PC-3 (cell line): ENCODE measurements around the gene INCENP. TPM values are rescaled to one million over a fixed set of nuclear protein-coding genes. Genes with fewer than 3 reads are reported as not detected.

Experiments
- ATAC-seq: fragments of 200-7000 bp; cut with Tn5 transposase; 2 replicates; pipeline ENCODE4 v1.9.1; 2020; ENCODE audit warnings: mild to moderate bottlenecking, moderate library complexity
- Bru-seq: library from RNA; stranded (reverse); fragments of 400-500 nt; gene quantifications from one replicate; lab custom pipeline; 2021; lab: Mats Ljungman, UMichigan
- BruChase-seq, 2 experiments: library from RNA; stranded (reverse); fragments of 400-500 nt; gene quantifications; one replicate each; lab custom pipeline; 2021; lab: Mats Ljungman, UMichigan
- BruUV-seq: library from RNA; stranded (reverse); fragments of 400-500 nt; replicated peaks from 2 replicates; lab custom pipeline; 2021; lab: Mats Ljungman, UMichigan
- CTCF ChIA-PET: fragments of 300-600 bp; sonication (Branson Sonifier 250); formaldehyde crosslinking; loops from one replicate; lab custom pipeline; 2022; ENCODE audit warnings: antibody characterized with exemption; lab: Charles Lee
- POLR2A ChIA-PET: fragments of 300-600 bp; sonication (Branson Sonifier 250); formaldehyde crosslinking; loops from one replicate; lab custom pipeline; 2022; ENCODE audit warnings: antibody characterized with exemption; ENCODE audit not compliant: unreplicated experiment; lab: Charles Lee
- DNase-seq: peaks from one replicate; pipeline ENCODE4 v3.0.0-alpha.2; 2015
- H2AFZ ChIP-seq: fragments of 300-600 bp; sonication (generic); 2 replicates; pipeline ENCODE4 v1.6.0; 2016; ENCODE audit warnings: antibody characterized with exemption, low read length
- H3F3A ChIP-seq: fragments of 300-600 bp; sonication (generic); one replicate; pipeline ENCODE4 v1.6.0; 2017; ENCODE audit warnings: antibody characterized with exemption, low read length, control low read depth, mild to moderate bottlenecking; ENCODE audit not compliant: unreplicated experiment
- H3K27ac ChIP-seq: fragments of 300-600 bp; sonication (generic); 2 replicates; pipeline ENCODE4 v1.5.1; 2016; ENCODE audit warnings: mild to moderate bottlenecking, low read length
- H3K27me3 ChIP-seq: fragments of 300-600 bp; sonication (generic); 2 replicates; pipeline ENCODE4 v1.6.1; 2016; ENCODE audit warnings: low read length, mixed read lengths
- H3K36me3 ChIP-seq: fragments of 300-600 bp; sonication (generic); 2 replicates; pipeline ENCODE4 v1.6.1; 2016; ENCODE audit warnings: low read depth, mixed run types, low read length, mixed read lengths
- H3K4me1 ChIP-seq: fragments of 300-600 bp; sonication (generic); 2 replicates; pipeline ENCODE4 v1.5.1; 2016; ENCODE audit warnings: low read length; ENCODE audit not compliant: insufficient read depth
- H3K4me2 ChIP-seq: fragments of 300-600 bp; sonication (generic); 2 replicates; pipeline ENCODE4 v1.6.0; 2016; ENCODE audit warnings: low read length
- H3K4me3 ChIP-seq: fragments of 300-600 bp; sonication (generic); 2 replicates; pipeline ENCODE4 v1.5.1; 2016; ENCODE audit warnings: mild to moderate bottlenecking, low read length, mixed read lengths
- H3K79me2 ChIP-seq: fragments of 300-600 bp; sonication (generic); 2 replicates; pipeline ENCODE4 v1.6.1; 2017; ENCODE audit warnings: low read length, mixed read lengths
- H3K9ac ChIP-seq: fragments of 300-600 bp; sonication (generic); 2 replicates; pipeline ENCODE4 v1.6.0; 2016; ENCODE audit warnings: mild to moderate bottlenecking, low read length
- H3K9me2 ChIP-seq: fragments of 300-600 bp; sonication (generic); replicated peaks from 2 replicates; pipeline ENCODE4 v1.6.1; 2016; ENCODE audit warnings: mixed run types, low read length, mixed read lengths
- H3K9me3 ChIP-seq: fragments of 300-600 bp; sonication (generic); 2 replicates; pipeline ENCODE4 v1.6.1; 2016; ENCODE audit warnings: low read length, mixed read lengths
- H4K20me1 ChIP-seq: fragments of 300-600 bp; sonication (generic); 2 replicates; pipeline ENCODE4 v1.6.1; 2016; ENCODE audit warnings: low read length, mixed read lengths
- CTCF ChIP-seq: fragments of 300-600 bp; sonication (generic); conservative IDR thresholded peaks from 2 replicates; pipeline ENCODE4 v1.5.1; 2017; ENCODE audit warnings: antibody characterized with exemption, low read depth, mild to moderate bottlenecking, low read length
- EZH2 ChIP-seq: fragments of 300-600 bp; sonication (generic); IDR thresholded peaks from one replicate; pipeline ENCODE4 v1.6.1; 2017; ENCODE audit warnings: antibody characterized with exemption, mild to moderate bottlenecking, low read length; ENCODE audit not compliant: unreplicated experiment
- EZH2phosphoT487 ChIP-seq: fragments of 300-600 bp; sonication (generic); IDR thresholded peaks from 2 replicates; pipeline ENCODE4 v1.6.1; 2018; ENCODE audit warnings: mild to moderate bottlenecking, antibody characterized with exemption, low read length, borderline replicate concordance
- intact Hi-C: fragments of 100-400 bp; cut with micrococcal nuclease; formaldehyde crosslinking; loops from 2 replicates; pipeline ENCODE4 v1.9.0; 2023
- long read RNA-seq: library from polyadenylated mRNA; unstranded; transcript quantifications from one replicate; pipeline ENCODE4 v2.0.0, GENCODE V29; 2021; ENCODE audit not compliant: unreplicated experiment
- total RNA-seq: library from RNA; depleted of rRNA; stranded (reverse); fragments of >200 nt; gene quantifications from 2 replicates; pipeline ENCODE4 v1.2.3, GENCODE V29; 2014; rRNA removed

The INCENP gene
- total RNA-seq (110 and 114 TPM in 2 replicates), Bru-seq, nascent RNA (percentile 73 among the genes with signal in this experiment), BruChase-seq, experiment 1, labeled RNA remaining after a 6-hour chase (percentile 81 among the genes with signal in this experiment), BruChase-seq, experiment 2, labeled RNA remaining after a 2-hour chase (percentile 60 among the genes with signal in this experiment)
- long read RNA-seq, partial matches to known transcripts, result 2 of 7 reads
- long read RNA-seq, other reads (novel, unspliced or antisense), result 5 of 7 reads

GRCh38 chr11:62123669-62124185 lies at the start of gene INCENP:
Gene INCENP (plus strand): TSS chr11:62124011. CDS start chr11:62128162, 4,151 bp downstream.
- Histone ChIP-seq H3K9ac (peak within 1 kb of the TSS; percentile 91), H3K27ac (peak within 1 kb of the TSS; percentile 38), H3K4me3 (peak within 1 kb of the TSS; percentile 83), H3F3A (no peaks in the 10 kb centered on the region), H3K36me3 (peaks cover 20% of the 10 kb centered on the region; the same call in 1 of the 2 replicates), H2AFZ (peak within 1 kb of the TSS; percentile 94), H3K9me2 (no peaks in the 10 kb centered on the region), H3K9me3 (no peaks in the 10 kb centered on the region), H3K27me3 (no peaks in the 10 kb centered on the region), H4K20me1 (peaks cover 35% of the 10 kb centered on the region), H3K79me2 (peaks cover 50% of the 10 kb centered on the region), H3K4me1 (peaks cover 25% of the 10 kb centered on the region), H3K4me2 (peak within 1 kb of the TSS; percentile 93)
- TF ChIP-seq CTCF (0 out of 2 replicates have a peak, but pooled peaks have one; percentile 8), EZH2phosphoT487 (no peak)
- DNase-seq, result peak; percentile 100
- ChIA-PET CTCF (interaction anchor here (1.7 kb wide), 1 partner anchor 15 kb away, joined by 6 read pairs; no protein-coding TSS in a partner anchor), POLR2A (no interaction called here)
- intact Hi-C loops, result no loop called here
- no TSS peak for BruUV-seq
- ATAC-seq, result peak; percentile 97

- Histone ChIP-seq H2AFZ (no peak overlapping the region), H3K4me1 (no peaks in the 10 kb centered on the region), H4K20me1 (no peaks in the 10 kb centered on the region), H3K27ac (no peak overlapping the region), H3K79me2 (no peaks in the 10 kb centered on the region), H3K9ac (no peak overlapping the region), H3K4me2 (no peak overlapping the region), H3F3A (no peaks in the 10 kb centered on the region), H3K9me2 (no peaks in the 10 kb centered on the region), H3K27me3 (no peaks in the 10 kb centered on the region), H3K9me3 (no peaks in the 10 kb centered on the region), H3K36me3 (no peaks in the 10 kb centered on the region), H3K4me3 (no peak overlapping the region)
- no peak for DNase-seq
- TF ChIP-seq EZH2, result no peak
- no peak for TF ChIP-seq EZH2phosphoT487
- TF ChIP-seq CTCF, result no peak
- no peak for ATAC-seq
- intact Hi-C loops, result no loop called here
- BruUV-seq, result no TSS peak
- CTCF ChIA-PET, result no interaction called here
- POLR2A ChIA-PET, result no interaction called here
Measured at GRCh38 chr11:62075438-62075837, 48.4 kb upstream of the INCENP start.

- POLR2A ChIA-PET, result no interaction called here
- BruUV-seq, result no TSS peak
- peaks cover 7% of the 10 kb centered on the region for H3K4me1 ChIP-seq
Measured at GRCh38 chr11:62077132-62077531, 46.7 kb upstream of the INCENP start.

More at GRCh38 chr11:62077132-62077531, 46.7 kb upstream of the INCENP start:
- no peak for TF ChIP-seq EZH2phosphoT487
- no peak for TF ChIP-seq EZH2
- no peak for TF ChIP-seq CTCF
- no peak overlapping the region for H3K4me2 ChIP-seq
- ATAC-seq, result no peak
- CTCF ChIA-PET, result no interaction called here
- no peaks in the 10 kb centered on the region for H3K9me3 ChIP-seq
- intact Hi-C loops, result no loop called here
- no peak for DNase-seq
- H3K4me3 ChIP-seq, result no peak overlapping the region
- H3K9ac ChIP-seq, result no peak overlapping the region
- H3K9me2 ChIP-seq, result no peaks in the 10 kb centered on the region
- no peaks in the 10 kb centered on the region for H3K27me3 ChIP-seq
- no peak overlapping the region for H2AFZ ChIP-seq
- H3K36me3 ChIP-seq, result no peaks in the 10 kb centered on the region
- H4K20me1 ChIP-seq, result no peaks in the 10 kb centered on the region
- no peaks in the 10 kb centered on the region for H3K79me2 ChIP-seq
- no peaks in the 10 kb centered on the region for H3F3A ChIP-seq
- H3K27ac ChIP-seq, result no peak overlapping the region
